IMR-90 (cell line): ENCODE results near the gene SLC30A1. TPM values are rescaled to one million over a fixed set of nuclear protein-coding genes. Genes with fewer than 3 reads are reported as not detected.

Source experiments
- ATAC-seq: fragments of 200-7000 bp; cut with Tn5 transposase; 2 replicates; pipeline ENCODE4 v1.9.1; 2020; ENCODE audit warnings: low read depth, mild to moderate bottlenecking, moderate library complexity
- BruUV-seq: library from RNA; stranded (reverse); fragments of 400-500 nt; replicated peaks from 2 replicates; lab custom pipeline; 2021; lab: Mats Ljungman, UMichigan
- CTCF ChIA-PET: fragments of 300-600 bp; formaldehyde crosslinking; extraction: SDS; loops from one replicate; lab custom pipeline; 2021; ENCODE audit warnings: antibody characterized with exemption; lab: Yijun Ruan, JAX
- POLR2A ChIA-PET: fragments of 300-600 bp; sonication (Branson Sonifier 250); formaldehyde crosslinking; loops from one replicate; lab custom pipeline; 2022; ENCODE audit warnings: antibody characterized with exemption; ENCODE audit not compliant: unreplicated experiment; lab: Charles Lee
- DNase-seq: peaks from one replicate; pipeline ENCODE4 v3.0.0; 2013
- H2AFZ ChIP-seq: replicated peaks from 2 replicates; pipeline ENCODE3; 2013; ENCODE audit warnings: low read length, mild to moderate bottlenecking; ENCODE audit not compliant: poor library complexity
- H2AK5ac ChIP-seq: 2 replicates; pipeline ENCODE4 v1.6.1; 2013; ENCODE audit warnings: low read depth, low read length, inconsistent platforms
- H2AK9ac ChIP-seq: replicated peaks from 2 replicates; pipeline ENCODE3; 2013; ENCODE audit warnings: mild to moderate bottlenecking, low read depth, low read length, moderate library complexity; ENCODE audit not compliant: poor library complexity
- H2BK120ac ChIP-seq: 2 replicates; pipeline ENCODE4 v1.6.1; 2013; ENCODE audit warnings: low read depth, low read length, inconsistent platforms
- H2BK15ac ChIP-seq: 3 replicates; pipeline ENCODE4 v1.6.1; 2013; ENCODE audit warnings: low read depth, low read length, inconsistent platforms
- H2BK20ac ChIP-seq: 2 replicates; pipeline ENCODE4 v1.6.1; 2013; ENCODE audit warnings: low read depth, mild to moderate bottlenecking, inconsistent platforms, low read length, moderate library complexity
- H2BK5ac ChIP-seq: 2 replicates; pipeline ENCODE4 v1.6.1; 2013; ENCODE audit warnings: mild to moderate bottlenecking, low read depth, low read length, inconsistent platforms; ENCODE audit not compliant: poor library complexity, severe bottlenecking
- H3K14ac ChIP-seq: replicated peaks from 2 replicates; pipeline ENCODE4 v1.6.1; 2013; ENCODE audit warnings: low read depth, low read length, inconsistent platforms
- H3K18ac ChIP-seq: 2 replicates; pipeline ENCODE4 v1.6.1; 2013; ENCODE audit warnings: low read depth, low read length, control low read depth
- H3K23ac ChIP-seq: 2 replicates; pipeline ENCODE4 v1.6.1; 2013; ENCODE audit warnings: low read depth, low read length, inconsistent platforms
- H3K27ac ChIP-seq: 2 replicates; pipeline ENCODE4 v1.5.1; 2013; ENCODE audit warnings: mild to moderate bottlenecking, control low read depth, low read length; ENCODE audit not compliant: insufficient read depth
- H3K27me3 ChIP-seq: 2 replicates; pipeline ENCODE4 v1.6.1; 2013; ENCODE audit warnings: low read length; ENCODE audit not compliant: control insufficient read depth, insufficient read depth
- H3K36me3 ChIP-seq: 2 replicates; pipeline ENCODE4 v1.6.1; 2013; ENCODE audit warnings: low read length, mixed read lengths; ENCODE audit not compliant: control insufficient read depth, insufficient read depth
- H3K4ac ChIP-seq: 2 replicates; pipeline ENCODE4 v1.6.1; 2013; ENCODE audit warnings: low read depth, low read length, inconsistent platforms
- H3K4me1 ChIP-seq: 2 replicates; pipeline ENCODE4 v1.6.1; 2013; ENCODE audit warnings: low read length, mixed read lengths; ENCODE audit not compliant: control insufficient read depth, insufficient read depth
- H3K4me2 ChIP-seq: 2 replicates; pipeline ENCODE4 v1.6.1; 2013; ENCODE audit warnings: low read depth, mild to moderate bottlenecking, control low read depth, low read length, moderate library complexity
- H3K4me3 ChIP-seq: 2 replicates; pipeline ENCODE4 v1.5.1; 2013; ENCODE audit warnings: low read depth, mild to moderate bottlenecking, control low read depth, low read length, moderate library complexity; ENCODE audit not compliant: insufficient read depth
- H3K56ac ChIP-seq: 2 replicates; pipeline ENCODE4 v1.6.1; 2013; ENCODE audit warnings: low read length, inconsistent platforms; ENCODE audit not compliant: insufficient read depth; ENCODE audit errors: extremely low read depth
- H3K79me1 ChIP-seq, 2 experiments: 2 replicates each; pipeline ENCODE4 v1.6.1; 2013; ENCODE audit warnings: low read length in 2 of 2, inconsistent platforms in 1 of 2, low read depth in 1 of 2
- H3K9ac ChIP-seq: 2 replicates; pipeline ENCODE4 v1.6.1; 2013; ENCODE audit warnings: low read depth, low read length, control low read depth
- H3K9me1 ChIP-seq: 2 replicates; pipeline ENCODE4 v1.6.1; 2013; ENCODE audit warnings: low read length, inconsistent platforms; ENCODE audit not compliant: insufficient read depth
- H3K9me3 ChIP-seq: 2 replicates; pipeline ENCODE4 v1.6.1; 2013; ENCODE audit warnings: low read length; ENCODE audit not compliant: control insufficient read depth, insufficient read depth
- H4K20me1 ChIP-seq: 2 replicates; pipeline ENCODE4 v1.6.1; 2013; ENCODE audit warnings: low read length, inconsistent platforms; ENCODE audit not compliant: insufficient read depth
- H4K5ac ChIP-seq: 2 replicates; pipeline ENCODE4 v1.6.1; 2013; ENCODE audit warnings: mild to moderate bottlenecking, low read depth, low read length, control low read depth
- H4K8ac ChIP-seq, 2 experiments: 2 replicates each; pipeline ENCODE4 v1.6.1; 2013; ENCODE audit warnings: low read depth in 2 of 2, low read length in 2 of 2, control low read depth in 1 of 2, inconsistent platforms in 1 of 2
- H4K91ac ChIP-seq: 2 replicates; pipeline ENCODE4 v1.6.1; 2013; ENCODE audit warnings: low read depth, low read length, inconsistent platforms; ENCODE audit not compliant: insufficient read depth
- BHLHE40 ChIP-seq: fragments of 150-350 bp; IDR thresholded peaks from 2 replicates; pipeline ENCODE4 v1.6.1; 2016; ENCODE audit warnings: mild to moderate bottlenecking, low read depth, low read length
- CEBPB ChIP-seq: IDR thresholded peaks from 2 replicates; pipeline ENCODE4 v1.6.1; 2012; ENCODE audit warnings: low read depth, low read length, improper control_type of control experiment
- ELK1 ChIP-seq: fragments of 150-350 bp; IDR thresholded peaks from 2 replicates; pipeline ENCODE4 v1.6.1; 2016; ENCODE audit warnings: low read depth, mild to moderate bottlenecking, low read length, moderate library complexity, borderline replicate concordance
- FOS ChIP-seq: fragments of 150-350 bp; IDR thresholded peaks from 2 replicates; pipeline ENCODE4 v1.6.1; 2016; ENCODE audit warnings: low read depth, low read length
- MAFK ChIP-seq: IDR thresholded peaks from 2 replicates; pipeline ENCODE4 v1.6.1; 2012; ENCODE audit warnings: low read depth, low read length, improper control_type of control experiment
- MAZ ChIP-seq: IDR thresholded peaks from 2 replicates; pipeline ENCODE4 v1.6.1; 2012; ENCODE audit warnings: low read depth, mild to moderate bottlenecking, low read length, improper control_type of control experiment, moderate library complexity, borderline replicate concordance
- MXI1 ChIP-seq: IDR thresholded peaks from 2 replicates; pipeline ENCODE4 v1.6.1; 2012; ENCODE audit warnings: low read depth, mild to moderate bottlenecking, low read length, moderate library complexity, borderline replicate concordance
- NFE2L2 ChIP-seq: fragments of 150-350 bp; IDR thresholded peaks from 2 replicates; pipeline ENCODE4 v1.6.1; 2016; ENCODE audit warnings: low read depth, mild to moderate bottlenecking, low read length
- POLR2A ChIP-seq: IDR thresholded peaks from 2 replicates; pipeline ENCODE4 v1.6.1; 2012; ENCODE audit warnings: mild to moderate bottlenecking, low read depth, low read length
- RAD21 ChIP-seq: IDR thresholded peaks from 2 replicates; pipeline ENCODE4 v1.6.1; 2012; ENCODE audit warnings: low read length, improper control_type of control experiment
- RCOR1 ChIP-seq: IDR thresholded peaks from 2 replicates; pipeline ENCODE4 v1.6.1; 2012; ENCODE audit warnings: mild to moderate bottlenecking, low read length, improper control_type of control experiment; ENCODE audit not compliant: insufficient replicate concordance
- RFX5 ChIP-seq: IDR thresholded peaks from 2 replicates; pipeline ENCODE4 v1.8.0; 2012; ENCODE audit warnings: low read depth, mild to moderate bottlenecking, low read length, moderate library complexity
- USF2 ChIP-seq: fragments of 150-350 bp; IDR thresholded peaks from 2 replicates; pipeline ENCODE4 v1.6.1; 2017; ENCODE audit warnings: mild to moderate bottlenecking, antibody characterized with exemption, low read length, low read depth
- WGBS, 2 experiments: methylation state at CpG; one replicate each; pipeline versions ENCODE4 v1.1.5 to v1.1.7; 2013; ENCODE audit warnings: missing lambda C conversion rate in 2 of 2; ENCODE audit not compliant: insufficient read length in 1 of 2; ENCODE audit errors: extremely low coverage in 2 of 2; 5-methylcytosine and 5-hydroxymethylcytosine counted together
- dilution Hi-C: fragments of 300-500 bp; cut with HindIII; formaldehyde crosslinking; loops from one replicate; pipeline ENCODE4 v1.14.3; 2018; ENCODE audit warnings: low sequenced_read_pairs; ENCODE audit not compliant: unreplicated experiment
- in situ Hi-C: fragments of 300-500 bp; cut with MboI; formaldehyde crosslinking; loops from 3 replicates; pipeline ENCODE4 v1.14.3; 2019; ENCODE audit warnings: low sequenced_read_pairs, inconsistent platforms, mixed read lengths
- intact Hi-C: fragments of 100-400 bp; cut with micrococcal nuclease; formaldehyde crosslinking; loops from 2 replicates; pipeline ENCODE4 v1.10.0; 2022
- polyA plus RNA-seq, 3 experiments: library from polyadenylated mRNA; depleted of rRNA; stranded (reverse); fragments of >200 nt; gene quantifications; 2 replicates each; pipeline ENCODE4 v1.2.3, GENCODE V29; 2012; ENCODE audit warnings: low replicate concordance in 1 of 3
- total RNA-seq: library from RNA; depleted of rRNA; stranded (reverse); fragments of >200 nt; gene quantifications from 2 replicates; pipeline ENCODE4 v1.2.3, GENCODE V29; 2012
- TF ChIP-seq, protein P1 (sequence below): conservative IDR thresholded peaks from 2 replicates; pipeline ENCODE4 v1.5.1; 2012; ENCODE audit warnings: mild to moderate bottlenecking, low read depth, low read length, improper control_type of control experiment

SLC30A1 gene
- total and polyA plus RNA-seq, 2 of the 4 experiments (the other 2 are of a cell fraction) = 5.4 to 8.4 TPM

- dilution Hi-C loops = no loop called here
- Histone ChIP-seq H2BK120ac (no peak overlapping the region), H4K20me1 (no peaks in the 10 kb centered on the region), H2BK20ac (no peak overlapping the region), H2AK5ac (no peak overlapping the region), H3K4ac (no peak overlapping the region), H3K9ac (no peak overlapping the region), H3K9me3 (no peaks in the 10 kb centered on the region), H3K56ac (no peak overlapping the region), H3K4me1 (no peaks in the 10 kb centered on the region), H3K27me3 (peaks cover 10% of the 10 kb centered on the region), H3K4me3 (no peak overlapping the region), H4K5ac (no peak overlapping the region), H2AFZ (no peak overlapping the region), H4K8ac (no peak overlapping the region), H3K27ac (no peak overlapping the region), H4K91ac (no peak overlapping the region), H3K18ac (no peak overlapping the region), H3K23ac (no peak overlapping the region), H2BK15ac (no peak overlapping the region), H3K4me2 (no peak overlapping the region), H2BK5ac (no peak overlapping the region), H3K14ac (no peak overlapping the region), H3K9me1 (no peaks in the 10 kb centered on the region), H3K79me1 (no peaks in the 10 kb centered on the region), H2AK9ac (no peak overlapping the region), H3K36me3 (no peaks in the 10 kb centered on the region)
- ChIA-PET POLR2A (no interaction called here), CTCF (no interaction called here)
- ATAC-seq (no peak), DNase-seq (no peak)
- no peak for TF ChIP-seq ELK1
- TF ChIP-seq RAD21 = no peak
- no peak for TF ChIP-seq CEBPB
- TF ChIP-seq USF2 = no peak
- TF ChIP-seq BHLHE40 = no peak
- no peak for TF ChIP-seq MXI1
- TF ChIP-seq NFE2L2 = no peak
- TF ChIP-seq FOS = no peak
- TF ChIP-seq, protein P1, sequence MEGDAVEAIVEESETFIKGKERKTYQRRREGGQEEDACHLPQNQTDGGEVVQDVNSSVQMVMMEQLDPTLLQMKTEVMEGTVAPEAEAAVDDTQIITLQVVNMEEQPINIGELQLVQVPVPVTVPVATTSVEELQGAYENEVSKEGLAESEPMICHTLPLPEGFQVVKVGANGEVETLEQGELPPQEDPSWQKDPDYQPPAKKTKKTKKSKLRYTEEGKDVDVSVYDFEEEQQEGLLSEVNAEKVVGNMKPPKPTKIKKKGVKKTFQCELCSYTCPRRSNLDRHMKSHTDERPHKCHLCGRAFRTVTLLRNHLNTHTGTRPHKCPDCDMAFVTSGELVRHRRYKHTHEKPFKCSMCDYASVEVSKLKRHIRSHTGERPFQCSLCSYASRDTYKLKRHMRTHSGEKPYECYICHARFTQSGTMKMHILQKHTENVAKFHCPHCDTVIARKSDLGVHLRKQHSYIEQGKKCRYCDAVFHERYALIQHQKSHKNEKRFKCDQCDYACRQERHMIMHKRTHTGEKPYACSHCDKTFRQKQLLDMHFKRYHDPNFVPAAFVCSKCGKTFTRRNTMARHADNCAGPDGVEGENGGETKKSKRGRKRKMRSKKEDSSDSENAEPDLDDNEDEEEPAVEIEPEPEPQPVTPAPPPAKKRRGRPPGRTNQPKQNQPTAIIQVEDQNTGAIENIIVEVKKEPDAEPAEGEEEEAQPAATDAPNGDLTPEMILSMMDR = no peak
- no peak for TF ChIP-seq MAZ
- TF ChIP-seq POLR2A = no peak
- TF ChIP-seq MAFK = no peak
- no peak for TF ChIP-seq RCOR1
- TF ChIP-seq RFX5 = no peak
- no TSS peak for BruUV-seq
- in situ Hi-C loops = no loop called here
- intact Hi-C loops = no loop called here
- WGBS, 2 experiments = 65% methylated on average over 7 of the region's 9 CpGs; no CpG with 5 or more reads in 1 of the 2 experiments
Observed at GRCh38 chr1:211529453-211529852, 49.5 kb downstream of the SLC30A1 start.
